ENCODE results near the gene TRAF6. TPM values are rescaled to one million over a fixed set of nuclear protein-coding genes. Genes with fewer than 3 reads are reported as not detected.
"Not testable (repeated sequence)": the region's sequence is repeated elsewhere in the genome, so short reads cannot be mapped to it uniquely, and the experiment has no call there.

Gene TRAF6
- total RNA-seq, 1 donor from 2014 or later = 12.5 TPM

DNA sequence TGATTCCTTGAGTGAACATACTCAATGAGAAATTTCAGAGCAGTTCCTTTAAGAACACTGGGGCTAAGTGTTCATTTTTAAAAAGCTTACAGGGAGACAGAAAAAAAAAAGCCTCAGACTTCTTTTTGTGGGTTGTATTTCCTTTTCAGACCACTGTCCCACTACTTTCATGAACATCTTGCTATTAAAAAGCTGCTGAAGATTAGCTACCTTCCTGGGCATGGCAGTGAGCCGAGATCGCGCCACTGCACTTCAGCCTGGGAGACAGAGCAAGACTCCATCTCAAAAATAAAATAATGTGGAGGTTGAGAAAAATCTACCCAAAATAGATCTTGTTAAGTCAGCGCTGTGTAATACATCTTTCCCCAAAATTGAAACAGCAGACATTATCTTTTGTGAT is 10.8 kb downstream of the TRAF6 start:
- no peaks in the 10 kb centered on the region for H3K27me3 ChIP-seq (ENCODE audit: control insufficient read depth in 3 of 3, insufficient read depth in 3 of 3, low read length in 3 of 3)
- no peaks in the 10 kb centered on the region for H3K9me3 ChIP-seq (ENCODE audit: control insufficient read depth in 3 of 3, low read length in 3 of 3)
- H3K27ac ChIP-seq (ENCODE audit: low read depth, low read length) = no peak overlapping the region
- peaks cover 6 to 29% (median 22%) of the 10 kb centered on the region in 3 donors for H3K36me3 ChIP-seq (ENCODE audit: control insufficient read depth in 3 of 3, insufficient read depth in 3 of 3, low read length in 3 of 3)
- no peak overlapping the region for H3K9ac ChIP-seq (ENCODE audit: low read depth in 1 of 3, low read length in 3 of 3)
- H3K4me1 ChIP-seq (ENCODE audit: control insufficient read depth in 3 of 3, insufficient read depth in 3 of 3, low read length in 3 of 3) = peaks cover 7 to 26% (median 16%) of the 10 kb centered on the region in 3 donors
- no peak overlapping the region for H3K4me3 ChIP-seq (ENCODE audit: low read length in 3 of 3)

DNA sequence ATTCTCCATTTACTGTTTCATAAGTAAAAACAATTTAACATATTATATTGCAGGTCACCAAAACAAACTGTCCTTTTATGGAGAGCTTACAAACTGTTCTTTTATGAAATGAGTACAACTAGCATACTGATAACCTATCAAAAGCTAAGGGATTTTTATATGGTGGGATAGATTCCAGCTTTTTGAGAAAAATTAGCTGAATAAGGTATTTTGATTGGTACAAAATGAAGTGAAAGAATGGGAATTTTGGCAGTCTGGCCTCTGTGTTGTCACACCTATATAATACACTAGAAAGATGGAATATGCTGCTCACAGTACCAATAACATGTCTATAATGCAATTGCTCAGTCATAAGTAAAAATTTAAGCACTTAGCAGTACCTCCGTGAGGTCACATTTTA is 11.4 kb downstream of the TRAF6 start:
- H3K27ac ChIP-seq (ENCODE audit: low read depth, low read length) = no peak overlapping the region
- H3K4me1 ChIP-seq (ENCODE audit: control insufficient read depth in 3 of 3, insufficient read depth in 3 of 3, low read length in 3 of 3) = peaks cover 7 to 26% (median 16%) of the 10 kb centered on the region in 3 donors
- no peaks in the 10 kb centered on the region for H3K27me3 ChIP-seq (ENCODE audit: control insufficient read depth in 3 of 3, insufficient read depth in 3 of 3, low read length in 3 of 3)
- no peaks in the 10 kb centered on the region for H3K9me3 ChIP-seq (ENCODE audit: control insufficient read depth in 3 of 3, low read length in 3 of 3)
- peaks cover 6 to 34% (median 22%) of the 10 kb centered on the region in 3 donors for H3K36me3 ChIP-seq (ENCODE audit: control insufficient read depth in 3 of 3, insufficient read depth in 3 of 3, low read length in 3 of 3)
- H3K9ac ChIP-seq (ENCODE audit: low read depth in 1 of 3, low read length in 3 of 3) = no peak overlapping the region
- no peak overlapping the region for H3K4me3 ChIP-seq (ENCODE audit: low read length in 3 of 3)

DNA sequence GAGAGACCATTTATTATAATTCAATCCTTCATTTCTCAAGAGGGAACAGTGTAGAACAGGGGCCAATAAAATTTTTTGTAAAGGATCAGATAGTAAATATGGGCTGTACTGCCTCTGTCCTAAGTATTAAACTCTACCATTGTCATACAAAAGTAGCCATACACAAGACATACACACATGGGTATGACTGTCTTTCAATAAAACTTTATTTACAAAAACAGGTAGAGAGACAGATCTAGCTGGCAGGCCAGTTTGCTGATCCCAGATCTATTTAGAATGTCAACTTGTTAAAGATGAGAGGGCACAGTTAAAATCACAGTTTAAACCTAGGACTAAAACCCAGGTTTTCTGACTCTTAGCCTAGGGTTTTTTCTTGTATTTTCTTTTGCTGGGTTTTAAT is 16.7 kb downstream of the TRAF6 start:
- Histone ChIP-seq H3K36me3 (ENCODE audit: control insufficient read depth in 3 of 3, insufficient read depth in 3 of 3, low read length in 3 of 3) (peaks cover 10 to 51% (median 32%) of the 10 kb centered on the region in 3 donors), H3K9me3 (ENCODE audit: control insufficient read depth in 3 of 3, low read length in 3 of 3) (no peaks in the 10 kb centered on the region)

DNA sequence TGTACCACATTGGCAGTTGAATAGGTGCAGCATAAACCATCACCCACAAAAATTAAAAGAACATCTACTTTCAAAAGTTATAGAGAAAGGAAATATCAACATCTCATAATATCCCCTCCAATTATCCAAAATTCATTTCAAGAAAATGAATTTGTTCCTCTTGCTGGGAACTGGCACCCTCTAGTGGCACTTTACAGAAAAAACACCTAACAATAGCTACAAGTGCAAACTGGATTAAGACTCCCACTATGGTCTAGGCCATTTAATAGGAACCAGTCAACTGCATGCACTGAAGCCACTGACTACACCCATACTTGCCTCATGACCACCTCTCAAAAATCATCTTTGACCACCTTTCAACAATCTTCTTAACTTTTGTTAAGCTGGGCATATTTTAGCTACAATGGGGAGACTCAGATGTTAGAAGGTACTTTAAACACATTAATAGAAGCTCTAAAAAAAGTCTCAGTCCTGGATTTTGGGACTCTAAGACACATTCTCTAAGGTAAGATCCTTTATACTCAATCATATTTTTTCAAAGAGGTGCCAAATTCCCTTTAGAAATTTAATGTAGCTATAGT is 17.3 kb downstream of the TRAF6 start:
- Histone ChIP-seq H3K36me3 (ENCODE audit: control insufficient read depth in 3 of 3, insufficient read depth in 3 of 3, low read length in 3 of 3) (peaks cover 10 to 50% (median 28%) of the 10 kb centered on the region in 3 donors), H3K4me3 (ENCODE audit: low read length in 3 of 3) (no peak overlapping the region), H3K4me1 (ENCODE audit: control insufficient read depth in 3 of 3, insufficient read depth in 3 of 3, low read length in 3 of 3) (no peaks in the 10 kb centered on the region), H3K27ac (ENCODE audit: low read depth, low read length) (no peak overlapping the region), H3K9ac (ENCODE audit: low read depth in 1 of 3, low read length in 3 of 3) (no peak overlapping the region), H3K9me3 (ENCODE audit: control insufficient read depth in 3 of 3, low read length in 3 of 3) (no peaks in the 10 kb centered on the region), H3K27me3 (ENCODE audit: control insufficient read depth in 3 of 3, insufficient read depth in 3 of 3, low read length in 3 of 3) (no peaks in the 10 kb centered on the region)

More for the DNA sequence above, 16.7 kb downstream of the TRAF6 start:
- Histone ChIP-seq H3K27me3 (ENCODE audit: control insufficient read depth in 3 of 3, insufficient read depth in 3 of 3, low read length in 3 of 3) (no peaks in the 10 kb centered on the region), H3K9ac (ENCODE audit: low read depth in 1 of 3, low read length in 3 of 3) (no peak overlapping the region), H3K4me3 (ENCODE audit: low read length in 3 of 3) (no peak overlapping the region), H3K27ac (ENCODE audit: low read depth, low read length) (no peak overlapping the region), H3K4me1 (ENCODE audit: control insufficient read depth in 3 of 3, insufficient read depth in 3 of 3, low read length in 3 of 3) (no peaks in the 10 kb centered on the region)

DNA sequence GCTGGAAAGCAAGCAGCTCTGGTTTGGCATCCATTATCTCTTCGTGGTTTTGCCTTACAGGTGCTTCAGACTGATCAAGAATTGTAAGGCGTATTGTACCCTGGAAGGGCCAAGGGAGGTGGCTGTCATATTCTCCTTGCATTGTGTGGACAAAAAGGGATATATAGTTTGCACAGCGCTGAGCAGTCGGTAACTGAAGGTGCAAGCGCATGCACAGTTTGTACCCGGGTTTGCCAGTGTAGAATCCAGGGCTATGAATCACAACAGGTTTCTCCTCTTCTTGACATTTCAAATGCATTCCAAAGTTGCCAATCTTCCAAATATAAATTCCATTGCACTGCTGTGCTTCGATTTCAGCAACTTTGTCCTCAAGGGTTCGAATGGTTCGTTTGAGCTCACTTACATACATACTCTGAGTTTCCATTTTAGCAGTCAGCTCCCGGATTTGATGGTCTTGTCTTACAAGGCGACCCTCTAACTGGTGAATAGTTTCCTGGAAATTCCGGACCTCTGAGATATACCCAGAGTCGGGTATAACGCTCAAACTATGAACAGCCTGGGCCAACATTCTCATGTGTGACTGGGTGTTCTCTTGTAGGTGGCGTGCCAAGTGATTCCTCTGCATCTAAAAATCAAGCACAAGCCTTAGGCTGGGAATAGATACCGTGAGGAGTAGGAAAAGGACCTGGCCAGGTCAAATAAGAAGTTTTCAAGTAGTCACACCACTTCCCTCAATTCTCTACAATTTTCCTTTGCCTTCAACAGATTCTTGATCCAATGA is 19.9 kb downstream of the TRAF6 start:
- no peak overlapping the region for H3K27ac ChIP-seq (ENCODE audit: low read depth, low read length)
- no peak overlapping the region for H3K4me3 ChIP-seq (ENCODE audit: low read length in 3 of 3)
- H3K9ac ChIP-seq (ENCODE audit: low read depth in 1 of 3, low read length in 3 of 3) = no peak overlapping the region
- H3K4me1 ChIP-seq (ENCODE audit: control insufficient read depth in 3 of 3, insufficient read depth in 3 of 3, low read length in 3 of 3) = peaks cover 0 to 4% (median 3%) of the 10 kb centered on the region in 3 donors
- no peaks in the 10 kb centered on the region for H3K9me3 ChIP-seq (ENCODE audit: control insufficient read depth in 3 of 3, low read length in 3 of 3)
- peaks cover 8 to 46% (median 29%) of the 10 kb centered on the region in 3 donors for H3K36me3 ChIP-seq (ENCODE audit: control insufficient read depth in 3 of 3, insufficient read depth in 3 of 3, low read length in 3 of 3)
- H3K27me3 ChIP-seq (ENCODE audit: control insufficient read depth in 3 of 3, insufficient read depth in 3 of 3, low read length in 3 of 3) = no peaks in the 10 kb centered on the region

DNA sequence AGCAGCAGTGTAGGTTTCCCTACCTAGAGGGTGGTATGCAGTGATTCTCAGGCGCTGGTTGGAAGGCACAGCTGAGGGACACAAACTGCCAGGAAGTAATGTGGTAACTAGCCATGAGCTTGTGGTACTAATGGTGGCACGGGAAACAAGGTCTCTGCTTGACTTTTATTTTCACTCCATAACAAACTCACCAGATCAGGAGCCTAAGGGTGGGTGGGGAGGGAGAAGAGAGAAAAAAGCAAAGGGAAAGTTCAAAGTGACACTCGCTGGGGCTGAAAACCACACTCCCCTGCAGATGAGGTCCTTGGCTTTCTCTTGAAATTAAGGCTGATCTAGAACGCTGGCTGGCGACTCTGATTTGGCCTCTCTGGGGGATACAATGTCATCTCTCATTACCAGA is 22.0 kb downstream of the TRAF6 start:
- Histone ChIP-seq H3K36me3 (ENCODE audit: control insufficient read depth in 3 of 3, insufficient read depth in 3 of 3, low read length in 3 of 3) (peaks cover 11 to 39% (median 32%) of the 10 kb centered on the region in 3 donors), H3K27me3 (ENCODE audit: control insufficient read depth in 3 of 3, insufficient read depth in 3 of 3, low read length in 3 of 3) (no peaks in the 10 kb centered on the region), H3K9ac (ENCODE audit: low read depth in 1 of 3, low read length in 3 of 3) (no peak overlapping the region), H3K4me1 (ENCODE audit: control insufficient read depth in 3 of 3, insufficient read depth in 3 of 3, low read length in 3 of 3) (peaks cover 0 to 4% (median 3%) of the 10 kb centered on the region in 3 donors), H3K4me3 (ENCODE audit: low read length in 3 of 3) (no peak overlapping the region), H3K9me3 (ENCODE audit: control insufficient read depth in 3 of 3, low read length in 3 of 3) (no peaks in the 10 kb centered on the region), H3K27ac (ENCODE audit: low read depth, low read length) (no peak overlapping the region)

DNA sequence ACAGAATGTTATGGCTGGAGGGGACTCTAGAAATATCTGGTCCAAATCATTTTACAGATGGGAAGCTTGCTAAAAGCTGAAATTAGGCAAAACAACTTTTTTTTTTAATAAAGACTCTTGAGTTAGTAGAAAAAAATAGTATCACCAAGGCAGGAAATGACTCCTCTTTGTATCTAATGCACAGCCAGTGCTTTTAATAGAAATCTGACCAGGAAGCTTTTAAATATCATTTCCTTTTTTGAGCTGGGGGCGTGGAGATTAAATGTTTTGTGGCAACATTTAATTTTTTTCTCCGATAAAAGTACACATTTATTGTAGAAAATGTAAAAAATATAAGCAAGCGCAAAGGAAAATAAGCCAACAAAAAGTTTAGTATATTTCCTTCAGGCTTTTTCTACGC is 22.5 kb downstream of the TRAF6 start:
- Histone ChIP-seq H3K27me3 (ENCODE audit: control insufficient read depth in 3 of 3, insufficient read depth in 3 of 3, low read length in 3 of 3) (no peaks in the 10 kb centered on the region), H3K27ac (ENCODE audit: low read depth, low read length) (no peak overlapping the region), H3K36me3 (ENCODE audit: control insufficient read depth in 3 of 3, insufficient read depth in 3 of 3, low read length in 3 of 3) (peaks cover 11 to 39% (median 32%) of the 10 kb centered on the region in 3 donors)

DNA sequence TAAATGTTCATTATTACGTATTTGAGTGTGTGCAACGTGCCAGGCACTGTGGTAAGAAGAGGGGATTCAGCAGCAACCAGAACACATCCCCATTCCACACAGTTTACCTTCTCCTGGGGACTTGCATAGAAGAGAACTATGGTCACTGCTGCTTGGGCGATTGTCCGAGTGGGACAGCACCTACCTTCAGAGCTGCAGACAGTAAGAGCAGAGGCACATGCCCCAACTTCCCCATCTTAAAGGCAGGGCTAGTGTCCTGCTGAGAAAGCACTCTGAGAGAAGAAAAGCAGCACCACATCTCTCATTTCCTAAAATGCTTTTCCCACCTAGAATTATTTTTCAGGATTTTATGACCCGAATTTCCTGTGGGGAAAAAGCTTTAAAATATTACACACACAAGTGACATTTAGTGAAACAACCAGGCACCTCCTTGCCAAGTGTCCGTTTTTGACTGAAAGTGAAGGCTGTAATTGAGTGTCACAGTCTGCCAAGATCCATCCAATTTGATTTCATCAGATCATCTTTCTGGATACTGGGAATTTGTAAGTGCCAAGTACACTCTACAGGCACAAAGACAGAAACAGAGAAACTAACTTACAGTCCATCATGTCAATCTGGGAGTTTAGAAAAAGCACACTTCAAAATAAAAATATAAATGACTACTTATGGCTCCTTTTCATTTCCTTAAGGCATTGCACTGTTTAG is 24.6 kb downstream of the TRAF6 start:
- Histone ChIP-seq H3K9ac (ENCODE audit: low read depth in 1 of 3, low read length in 3 of 3) (no peak overlapping the region), H3K36me3 (ENCODE audit: control insufficient read depth in 3 of 3, insufficient read depth in 3 of 3, low read length in 3 of 3) (peaks cover 11 to 29% (median 26%) of the 10 kb centered on the region in 3 donors), H3K9me3 (ENCODE audit: control insufficient read depth in 3 of 3, low read length in 3 of 3) (no peaks in the 10 kb centered on the region), H3K4me1 (ENCODE audit: control insufficient read depth in 3 of 3, insufficient read depth in 3 of 3, low read length in 3 of 3) (peaks cover 0 to 4% (median 3%) of the 10 kb centered on the region in 3 donors), H3K4me3 (ENCODE audit: low read length in 3 of 3) (no peak overlapping the region), H3K27ac (ENCODE audit: low read depth, low read length) (no peak overlapping the region), H3K27me3 (ENCODE audit: control insufficient read depth in 3 of 3, insufficient read depth in 3 of 3, low read length in 3 of 3) (no peaks in the 10 kb centered on the region)

More for the DNA sequence above, 22.5 kb downstream of the TRAF6 start:
- no peaks in the 10 kb centered on the region for H3K9me3 ChIP-seq (ENCODE audit: control insufficient read depth in 3 of 3, low read length in 3 of 3)
- no peak overlapping the region for H3K9ac ChIP-seq (ENCODE audit: low read depth in 1 of 3, low read length in 3 of 3)
- no peak overlapping the region for H3K4me3 ChIP-seq (ENCODE audit: low read length in 3 of 3)
- peaks cover 0 to 4% (median 3%) of the 10 kb centered on the region in 3 donors for H3K4me1 ChIP-seq (ENCODE audit: control insufficient read depth in 3 of 3, insufficient read depth in 3 of 3, low read length in 3 of 3)

DNA sequence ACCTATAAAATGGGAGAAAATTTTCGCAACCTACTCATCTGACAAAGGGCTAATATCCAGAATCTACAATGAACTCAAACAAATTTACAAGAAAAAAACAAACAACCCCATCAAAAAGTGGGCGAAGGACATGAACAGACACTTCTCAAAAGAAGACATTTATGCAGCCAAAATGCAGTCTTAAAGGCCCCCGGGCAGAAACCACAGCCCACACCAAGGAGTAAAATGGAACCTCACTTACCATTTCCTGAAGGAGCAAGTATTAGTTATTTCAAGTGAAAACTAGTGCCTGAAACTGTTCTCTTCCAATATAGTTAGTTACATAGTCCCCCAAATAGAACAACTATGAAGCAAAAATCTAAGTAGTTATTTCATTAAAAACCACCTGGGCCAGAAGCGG is 27.0 kb downstream of the TRAF6 start:
- H3K27ac ChIP-seq (ENCODE audit: low read depth, low read length); H3K4me1 ChIP-seq (ENCODE audit: control insufficient read depth in 3 of 3, insufficient read depth in 3 of 3, low read length in 3 of 3); H3K27me3 ChIP-seq (ENCODE audit: control insufficient read depth in 3 of 3, insufficient read depth in 3 of 3, low read length in 3 of 3); H3K9me3 ChIP-seq (ENCODE audit: control insufficient read depth in 3 of 3, low read length in 3 of 3); H3K4me3 ChIP-seq (ENCODE audit: low read length in 3 of 3); H3K9ac ChIP-seq (ENCODE audit: low read depth in 1 of 3, low read length in 3 of 3): not testable (repeated sequence)
- peaks cover 4 to 14% (median 12%) of the 10 kb centered on the region in 3 donors for H3K36me3 ChIP-seq (ENCODE audit: control insufficient read depth in 3 of 3, insufficient read depth in 3 of 3, low read length in 3 of 3)

DNA sequence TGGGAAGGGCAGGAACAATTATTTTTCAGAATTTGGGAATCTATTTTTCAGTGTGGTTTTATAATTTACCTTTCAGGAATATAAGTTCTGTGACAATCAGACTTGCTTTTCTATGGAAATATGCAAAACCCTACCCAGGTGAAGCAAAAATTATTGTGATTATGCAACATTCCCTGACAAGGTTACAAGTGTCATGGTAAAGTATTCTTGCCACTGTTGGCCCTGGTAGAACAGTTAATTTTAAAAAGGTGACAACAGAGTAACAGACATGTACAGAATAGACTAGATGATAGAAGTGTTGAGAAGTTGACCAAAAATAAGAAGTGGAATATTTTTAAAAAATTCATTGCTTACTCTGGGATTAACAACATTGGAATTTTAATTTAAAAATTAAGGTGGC is 29.2 kb downstream of the TRAF6 start:
- no peaks in the 10 kb centered on the region for H3K27me3 ChIP-seq (ENCODE audit: control insufficient read depth in 3 of 3, insufficient read depth in 3 of 3, low read length in 3 of 3)
- H3K9me3 ChIP-seq (ENCODE audit: control insufficient read depth in 3 of 3, low read length in 3 of 3) = no peaks in the 10 kb centered on the region
- H3K36me3 ChIP-seq (ENCODE audit: control insufficient read depth in 3 of 3, insufficient read depth in 3 of 3, low read length in 3 of 3) = peaks cover 4 to 9% (median 8%) of the 10 kb centered on the region in 3 donors
- H3K4me1 ChIP-seq (ENCODE audit: control insufficient read depth in 3 of 3, insufficient read depth in 3 of 3, low read length in 3 of 3) = peaks cover 0 to 3% (median 0%) of the 10 kb centered on the region in 3 donors
- no peak overlapping the region for H3K4me3 ChIP-seq (ENCODE audit: low read length in 3 of 3)
- H3K27ac ChIP-seq (ENCODE audit: low read depth, low read length) = no peak overlapping the region
- no peak overlapping the region for H3K9ac ChIP-seq (ENCODE audit: low read depth in 1 of 3, low read length in 3 of 3)

Data from skeletal muscle tissue (tissue), 4 donors.